Measurements from ENCODE around the gene PFKFB3.

GRCh38 chr10:6250745-6251144, 48.0 kb downstream of the PFKFB3 start:
- TF ChIP-seq EZH2 (IDR thresholded peaks at IDR 0.05; ENCODE audit: borderline replicate concordance) (no peak), CTCF (IDR thresholded peaks at IDR 0.05; ENCODE audit: poor library complexity) (no peak), EZH2phosphoT487 (IDR thresholded peaks at IDR 0.05; ENCODE audit: low read depth, severe bottlenecking, unreplicated experiment) (no peak)
